Measurements from ENCODE around the gene ASB18.

DNA sequence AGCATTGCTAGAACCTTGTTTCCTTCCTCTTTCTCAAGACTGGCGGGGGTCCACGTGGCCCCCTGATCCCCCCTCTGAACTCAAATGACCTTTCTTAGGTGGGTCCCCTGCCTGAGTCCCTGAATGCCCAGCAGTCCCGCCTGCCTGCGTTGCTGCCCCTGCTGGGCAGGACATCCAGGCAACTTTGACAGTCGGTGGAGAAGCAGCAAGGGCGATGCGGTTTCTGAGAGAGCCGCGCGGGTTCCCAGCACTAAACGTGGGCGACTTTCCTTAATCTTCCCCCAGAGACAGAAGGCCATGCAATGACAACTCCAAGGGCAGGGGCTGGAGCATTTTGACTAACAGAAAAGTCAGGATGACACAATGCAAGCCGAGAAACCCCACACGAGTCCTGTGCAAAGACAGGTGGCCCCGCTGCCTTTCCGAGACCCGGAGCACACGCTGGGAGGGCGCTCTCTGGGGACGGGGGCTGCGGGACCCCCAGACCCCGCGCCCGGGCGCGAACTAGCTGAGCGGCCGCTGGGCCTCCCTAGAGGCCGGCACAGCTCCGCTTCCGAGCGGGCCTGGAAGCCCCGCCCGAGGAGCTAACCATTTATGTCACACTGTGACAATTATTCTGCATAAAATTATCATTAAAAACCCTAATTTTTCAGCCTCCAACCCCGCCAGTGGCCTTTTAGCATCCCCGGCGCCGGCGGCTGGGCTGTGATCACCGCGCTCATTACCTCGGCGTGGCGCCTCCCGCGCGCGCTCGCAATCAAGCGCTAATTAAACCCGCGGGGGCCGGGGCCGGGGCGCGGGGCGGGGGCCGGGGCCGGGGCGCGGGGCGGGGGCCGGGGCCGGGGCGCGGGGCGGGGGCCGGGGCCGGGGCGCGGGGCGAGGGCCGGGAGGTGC lies 27.4 kb downstream of the ASB18 start:
- TF ChIP-seq, protein P1, sequence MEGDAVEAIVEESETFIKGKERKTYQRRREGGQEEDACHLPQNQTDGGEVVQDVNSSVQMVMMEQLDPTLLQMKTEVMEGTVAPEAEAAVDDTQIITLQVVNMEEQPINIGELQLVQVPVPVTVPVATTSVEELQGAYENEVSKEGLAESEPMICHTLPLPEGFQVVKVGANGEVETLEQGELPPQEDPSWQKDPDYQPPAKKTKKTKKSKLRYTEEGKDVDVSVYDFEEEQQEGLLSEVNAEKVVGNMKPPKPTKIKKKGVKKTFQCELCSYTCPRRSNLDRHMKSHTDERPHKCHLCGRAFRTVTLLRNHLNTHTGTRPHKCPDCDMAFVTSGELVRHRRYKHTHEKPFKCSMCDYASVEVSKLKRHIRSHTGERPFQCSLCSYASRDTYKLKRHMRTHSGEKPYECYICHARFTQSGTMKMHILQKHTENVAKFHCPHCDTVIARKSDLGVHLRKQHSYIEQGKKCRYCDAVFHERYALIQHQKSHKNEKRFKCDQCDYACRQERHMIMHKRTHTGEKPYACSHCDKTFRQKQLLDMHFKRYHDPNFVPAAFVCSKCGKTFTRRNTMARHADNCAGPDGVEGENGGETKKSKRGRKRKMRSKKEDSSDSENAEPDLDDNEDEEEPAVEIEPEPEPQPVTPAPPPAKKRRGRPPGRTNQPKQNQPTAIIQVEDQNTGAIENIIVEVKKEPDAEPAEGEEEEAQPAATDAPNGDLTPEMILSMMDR (IDR thresholded peaks at IDR 0.05; ENCODE audit: poor library complexity), result peak; percentile 12
- peak; percentile 49 for TF ChIP-seq EZH2 (IDR thresholded peaks at IDR 0.05; ENCODE audit: borderline replicate concordance)
- peak; percentile 72 for TF ChIP-seq EZH2phosphoT487 (IDR thresholded peaks at IDR 0.05; ENCODE audit: low read depth, severe bottlenecking, unreplicated experiment)
